Stimulated activated CD4-positive, alpha-beta T cell treated with anti-CD3 and anti-CD28 coated beads, Interleukin-4, amount 100 ng/mL, for 4 hours (primary cell): ENCODE results near the gene SNTG2.

Experiments
- DNase-seq, 2 experiments: peaks; one replicate each; pipeline ENCODE4 v3.0.0-alpha.2; 2020

SNTG2 gene

DNA sequence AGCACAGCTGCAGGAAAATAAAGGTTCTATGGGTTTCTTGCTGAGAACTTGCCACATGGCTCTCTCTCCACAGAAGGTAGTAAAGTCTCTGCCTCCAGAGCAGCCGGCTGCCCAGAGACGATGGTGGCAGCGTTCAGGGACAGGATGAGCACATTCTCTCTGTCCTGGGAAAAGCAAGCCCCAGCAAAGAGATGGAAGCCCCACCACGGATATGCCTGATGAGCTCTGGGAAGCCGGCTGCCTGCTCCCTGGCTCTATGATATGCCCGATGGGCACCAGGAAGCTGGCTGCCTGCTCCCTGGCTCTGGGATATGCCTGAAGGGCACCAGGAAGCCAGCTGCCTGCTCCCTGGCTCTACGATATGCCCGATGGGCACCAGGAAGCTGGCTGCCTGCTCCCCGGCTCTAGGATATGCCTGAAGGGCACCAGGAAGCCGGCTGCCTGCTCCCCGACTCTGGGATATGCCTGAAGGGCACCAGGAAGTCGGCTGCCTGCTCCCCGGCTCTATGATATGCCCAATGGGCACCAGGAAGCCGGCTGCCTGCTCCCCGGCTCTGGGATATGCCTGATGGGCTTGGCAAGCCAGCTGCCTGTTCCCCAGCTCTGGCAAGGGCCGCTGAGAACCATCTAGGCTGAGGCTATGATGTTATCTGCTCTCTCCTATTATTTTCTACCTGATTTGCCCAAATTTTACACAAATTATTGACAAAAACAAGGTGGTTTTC is 21.5 kb upstream of the SNTG2 start:
- no peak for DNase-seq

DNA sequence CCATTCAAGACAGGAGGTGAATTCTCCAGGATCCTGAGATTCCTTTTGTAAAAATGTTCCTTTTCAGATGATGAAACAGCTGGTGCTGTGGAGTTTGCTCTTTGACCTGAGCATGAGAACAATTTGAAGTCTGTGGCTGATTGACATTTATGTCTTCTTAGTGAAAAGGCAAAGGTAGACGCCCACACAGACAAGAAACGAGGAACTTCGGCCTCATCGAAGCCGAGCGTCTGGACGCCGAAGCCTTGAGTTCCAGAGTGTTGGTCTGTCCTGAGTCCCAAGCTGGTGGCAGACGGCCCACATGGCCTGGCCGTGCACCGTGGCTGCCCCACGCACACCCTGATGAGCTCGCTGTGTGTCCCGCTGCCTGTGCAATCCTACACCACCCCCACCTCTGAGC is 20.7 kb upstream of the SNTG2 start:
- no peak for DNase-seq

GRCh38 chr2:930935-931334 is 19.7 kb upstream of the SNTG2 start:
- no peak for DNase-seq

DNA sequence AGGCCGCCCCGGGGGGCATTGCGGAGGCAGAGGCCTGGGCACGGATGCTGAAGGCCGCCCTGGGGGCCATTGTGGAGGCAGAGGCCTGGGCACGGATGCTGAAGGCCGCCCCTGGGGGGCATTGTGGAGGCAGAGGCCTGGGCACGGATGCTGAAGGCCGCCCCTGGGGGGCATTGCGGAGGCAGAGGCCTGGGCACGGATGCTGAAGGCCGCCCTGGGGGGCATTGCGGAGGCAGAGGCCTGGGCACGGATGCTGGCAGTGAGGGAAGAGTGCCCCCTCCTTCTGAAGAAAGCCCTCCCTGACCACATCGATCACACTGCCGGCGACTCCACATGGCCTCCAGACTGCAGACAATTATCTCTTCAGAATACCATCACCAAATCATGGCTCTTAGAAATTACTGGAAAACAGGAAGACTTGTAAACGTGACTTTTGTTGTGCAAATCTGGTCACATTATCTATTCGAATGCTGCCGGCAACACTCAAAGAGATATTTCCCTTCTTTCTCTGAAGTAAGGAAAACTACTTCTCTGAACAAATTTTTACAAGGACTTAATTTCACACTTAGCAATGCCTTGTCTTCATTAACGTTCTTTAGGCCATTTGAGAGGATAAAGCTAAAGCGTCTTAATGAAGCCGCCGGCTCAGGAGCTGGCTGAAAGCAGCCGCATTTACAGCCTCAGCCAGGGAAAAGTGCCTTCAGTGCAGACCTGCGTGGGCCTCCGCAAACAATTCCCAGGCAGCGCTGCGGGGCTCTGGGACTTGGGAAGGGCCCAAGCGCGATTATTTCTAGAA is 18.1 kb upstream of the SNTG2 start:
- no peak for DNase-seq

DNA sequence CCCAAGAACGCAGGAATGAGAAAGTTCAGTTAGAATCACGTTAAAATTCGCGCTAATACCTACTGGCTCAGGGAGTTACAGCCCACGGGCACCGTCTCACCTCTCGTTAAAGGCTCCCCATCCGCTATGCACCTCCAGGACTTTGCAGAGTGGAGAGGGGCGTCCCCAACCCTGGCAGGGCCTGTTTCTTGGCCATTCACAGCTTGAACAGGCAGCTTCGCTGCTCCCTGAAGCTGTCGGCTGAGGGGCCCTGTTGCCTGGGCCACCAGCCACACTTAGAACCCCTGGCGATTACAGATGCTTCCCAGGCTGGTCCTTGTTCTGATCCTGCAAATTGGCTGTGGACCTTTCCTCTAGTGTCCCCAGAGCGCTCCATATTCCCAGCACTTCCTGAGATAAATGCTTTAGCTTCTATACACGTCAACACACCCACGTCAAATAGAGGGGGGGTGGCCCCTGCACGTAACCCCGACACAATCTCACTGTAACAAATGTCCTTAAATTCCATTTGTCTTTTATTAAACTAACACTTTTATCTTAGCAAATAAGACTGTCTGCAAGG is 16.8 kb upstream of the SNTG2 start:
- DNase-seq = no peak

GRCh38 chr2:937530-937929 is 13.1 kb upstream of the SNTG2 start:
- DNase-seq = no peak

- no peak for DNase-seq
Observed at GRCh38 chr2:938181-939005, 12.3 kb upstream of the SNTG2 start.

GRCh38 chr2:939936-940601 is 10.6 kb upstream of the SNTG2 start:
- DNase-seq = no peak

DNA sequence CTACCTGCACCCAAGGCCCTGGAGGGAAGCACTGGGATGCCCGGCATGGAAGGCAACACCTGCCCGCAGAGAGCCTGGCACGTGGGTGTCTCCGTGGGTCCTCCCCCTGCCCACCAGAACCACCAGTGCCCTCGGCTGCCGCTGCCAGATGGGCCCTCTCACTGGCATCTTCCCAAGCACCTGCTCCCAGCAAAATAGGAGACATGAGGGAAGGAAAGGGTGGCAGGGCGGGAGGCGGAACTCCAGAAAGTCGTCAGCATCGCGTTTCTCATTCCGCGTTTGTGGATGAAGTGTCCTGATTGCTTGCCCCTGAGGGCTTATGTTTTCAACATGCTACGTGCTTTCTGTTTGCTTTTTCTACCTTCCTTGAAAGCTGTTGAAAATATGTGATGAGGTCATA is 8.8 kb upstream of the SNTG2 start:
- DNase-seq = no peak

- DNase-seq = no peak
Observed at GRCh38 chr2:942775-943460, 7.7 kb upstream of the SNTG2 start.

GRCh38 chr2:943461-943797 is 7.2 kb upstream of the SNTG2 start:
- no peak for DNase-seq

- DNase-seq = no peak
Observed at GRCh38 chr2:943821-944220, 6.8 kb upstream of the SNTG2 start.

DNA sequence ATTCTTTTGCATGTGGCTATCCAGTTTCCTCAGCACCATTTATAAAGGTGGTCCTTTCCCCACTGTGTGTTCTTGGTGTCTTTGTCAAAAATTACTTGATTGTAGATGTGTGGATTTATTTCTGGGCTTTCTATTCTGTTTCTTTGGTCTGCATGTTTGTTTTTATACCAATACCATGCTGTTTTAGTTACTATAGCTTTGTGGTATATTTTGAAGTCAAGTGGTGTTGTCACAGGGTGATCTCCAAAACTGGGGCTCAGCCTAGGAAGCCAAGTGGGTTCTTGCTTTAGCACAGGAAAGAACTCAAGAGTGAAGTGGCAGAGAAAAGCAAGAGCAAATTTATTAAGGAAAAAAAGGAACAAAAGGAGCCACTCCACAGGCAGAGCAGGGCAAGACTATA is 6.0 kb upstream of the SNTG2 start:
- no peak for DNase-seq

GRCh38 chr2:945104-945503 is 5.5 kb upstream of the SNTG2 start:
- no peak for DNase-seq

DNA sequence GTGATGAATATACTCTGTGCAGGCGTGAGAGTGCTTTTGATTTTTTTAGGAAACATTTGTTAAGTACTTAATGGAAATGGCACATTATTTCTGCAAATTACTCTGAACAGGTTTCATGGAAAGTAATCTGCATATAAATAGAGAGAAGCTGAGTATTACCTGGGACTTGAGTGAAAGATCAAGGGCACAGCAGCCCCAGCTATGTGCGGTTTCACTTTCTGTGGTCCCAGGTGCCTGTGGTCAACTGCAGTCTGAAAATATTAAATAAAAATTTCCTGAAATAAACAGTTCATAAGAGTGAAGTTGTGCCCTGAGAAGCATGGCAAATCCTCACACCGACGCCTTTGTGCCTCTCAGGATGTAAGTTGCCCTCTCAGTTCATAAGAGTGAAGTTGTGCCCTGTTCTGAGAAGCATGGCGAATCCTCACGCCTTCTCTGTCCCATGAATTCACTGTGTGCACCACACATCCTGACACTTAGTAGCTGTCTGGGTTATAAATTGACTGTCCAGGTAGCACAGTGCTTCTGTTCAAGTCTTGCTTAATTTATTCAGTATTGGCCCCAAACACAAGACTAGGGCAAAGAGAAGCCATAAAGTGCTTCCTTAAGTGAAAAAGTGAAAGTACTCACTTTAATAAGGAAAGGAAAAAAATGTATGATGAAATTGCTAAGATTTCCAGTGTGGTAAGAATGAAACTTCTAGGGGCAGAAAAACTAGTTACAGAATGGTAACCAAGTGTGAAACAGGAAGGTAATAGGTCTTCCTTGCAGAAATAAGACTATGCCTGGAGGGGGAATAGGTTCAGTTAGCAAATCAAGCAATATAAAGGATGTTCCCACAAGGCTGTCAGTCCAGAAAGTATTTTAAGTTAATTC is 4.3 kb upstream of the SNTG2 start:
- DNase-seq = no peak

DNA sequence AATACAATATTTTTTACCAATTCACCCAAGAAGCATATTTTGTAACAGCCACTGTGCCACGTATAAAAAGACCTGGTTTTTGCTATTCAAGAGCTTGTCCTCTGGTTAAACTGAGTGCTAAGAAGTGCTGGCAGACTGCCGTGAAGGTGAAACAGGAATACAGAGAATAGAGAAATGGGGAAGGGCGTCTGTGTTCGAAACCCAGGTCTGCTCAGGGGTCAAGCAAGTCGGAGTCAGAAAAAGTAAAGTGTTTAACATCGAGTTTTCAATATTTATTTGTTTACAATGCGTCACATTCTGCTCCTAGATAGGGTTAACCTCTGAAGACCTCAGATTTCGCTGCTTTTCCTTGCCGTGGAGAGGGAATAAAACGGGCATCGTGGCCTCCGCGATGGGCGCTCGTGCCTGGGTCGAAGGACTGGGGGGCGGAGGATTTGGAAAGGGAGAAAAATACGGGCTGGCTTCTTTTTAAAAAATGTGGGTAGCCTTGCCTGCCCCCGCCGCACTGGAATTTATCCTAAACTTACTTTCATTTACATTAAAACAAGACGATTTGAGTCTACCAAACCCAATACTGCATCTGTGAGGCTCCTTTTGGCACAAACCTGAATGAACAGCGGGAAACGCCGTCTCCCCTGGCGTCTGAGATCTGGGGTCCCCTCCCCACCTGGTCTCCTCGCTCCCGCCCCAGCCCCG is 1.1 kb upstream of the SNTG2 start:
- no peak for DNase-seq

DNA sequence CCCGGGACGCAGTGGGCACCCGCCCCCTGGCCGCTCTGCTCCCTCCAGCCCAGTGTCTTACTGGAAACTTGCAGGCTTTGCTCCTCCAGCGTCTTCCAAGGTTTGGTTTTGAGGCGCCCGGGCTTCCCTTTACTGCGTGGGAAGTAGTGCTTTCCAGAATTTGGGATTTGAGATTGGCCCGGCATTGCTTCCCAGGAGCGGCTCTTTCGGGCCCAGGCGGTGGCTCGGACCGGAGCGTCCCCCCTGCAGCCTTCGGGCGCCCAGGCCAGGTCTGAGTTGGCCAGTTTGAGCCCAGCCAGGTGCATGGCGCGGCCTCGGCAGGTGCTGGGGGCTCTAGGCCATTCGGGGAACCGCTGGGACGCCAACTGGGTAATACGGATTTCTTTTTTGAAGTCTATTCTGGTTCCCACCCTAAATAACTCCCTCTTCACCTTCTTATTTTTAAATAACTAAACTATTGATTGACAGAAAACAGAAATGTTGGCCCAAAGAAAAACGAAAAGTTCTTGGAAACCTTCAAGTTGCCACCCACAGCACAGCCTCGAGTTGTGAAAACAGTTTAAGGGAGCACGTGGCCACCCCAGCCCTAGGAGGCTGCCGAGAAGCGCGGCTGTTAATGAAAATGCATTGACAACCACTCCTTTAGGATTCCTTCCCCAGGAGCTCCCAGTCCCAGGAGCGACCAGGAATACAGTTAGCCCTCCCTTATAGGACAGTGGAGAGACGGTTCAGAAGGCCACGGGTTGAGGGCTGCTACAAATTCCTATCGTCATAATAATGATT is 766 bp downstream of the SNTG2 start:
- DNase-seq = no peak

DNA sequence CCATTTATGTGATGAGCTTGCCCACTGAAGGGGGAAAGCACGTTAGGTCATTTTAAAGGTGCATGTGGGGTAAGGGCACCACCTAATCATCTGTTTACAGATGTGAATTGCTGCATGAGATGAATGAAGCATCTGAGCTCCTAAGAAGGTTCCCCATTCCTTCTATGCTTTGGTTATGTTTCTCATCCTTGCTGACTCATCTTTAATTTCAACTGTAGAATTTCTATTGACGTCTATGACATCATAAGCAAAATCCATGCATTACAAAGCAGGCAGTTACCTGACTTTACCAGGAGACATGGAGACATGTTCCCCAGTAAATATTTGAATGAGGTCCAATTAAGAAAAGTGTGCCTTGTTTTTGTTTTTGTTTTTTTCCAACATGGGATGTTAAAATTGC is 2.8 kb downstream of the SNTG2 start:
- no peak for DNase-seq

- no peak for DNase-seq
Observed at GRCh38 chr2:953975-954686, 3.5 kb downstream of the SNTG2 start.
